ENCODE measurements around the gene COL5A3.

GRCh38 chr19:9914315-9915207 is 95.7 kb downstream of the COL5A3 start:
- no peak for TF ChIP-seq POLR2AphosphoS5 (IDR thresholded peaks at IDR 0.05; ENCODE audit: low read depth, low read length)
- peak; percentile 88 for TF ChIP-seq CTCF (IDR thresholded peaks at IDR 0.05)

Measured in Panc1 (cell line).